OCI-LY1 (cell line): ENCODE results near the gene TUBGCP2.

ENCODE experiments used
- CTCF ChIP-seq: fragments of 200-600 bp; sonication (generic), shearing (Covaris generic); IDR thresholded peaks from 2 replicates; pipeline ENCODE4 v1.5.1; 2017; ENCODE audit warnings: mild to moderate bottlenecking, antibody characterized with exemption, low read length, moderate library complexity, mixed read lengths
- EZH2 ChIP-seq: fragments of 200-600 bp; sonication (generic), shearing (Covaris generic); IDR thresholded peaks from 2 replicates; pipeline ENCODE4 v1.8.0; 2017; ENCODE audit warnings: borderline replicate concordance, mixed run types, mild to moderate bottlenecking, antibody characterized with exemption, low read length, moderate library complexity, mixed read lengths

- TF ChIP-seq CTCF (no peak), EZH2 (no peak)
Observed at GRCh38 chr10:133273534-133274143, 35.0 kb downstream of the TUBGCP2 start.
